ENCODE results near the gene SLC6A8. TPM values are rescaled to one million over a fixed set of nuclear protein-coding genes. Genes with fewer than 3 reads are reported as not detected.
"Not testable (repeated sequence)": the region's sequence is repeated elsewhere in the genome, so short reads cannot be mapped to it uniquely, and the experiment has no call there.

Gene SLC6A8
- total RNA-seq, 8 experiments from 2014 or later, result 8.9 to 55.9 (median 38.7) TPM

- in situ Hi-C loops (cut with MboI; ENCODE audit: low pct_unique_long_range_greater_than_20kb in 2 of 9, low sequenced_read_pairs in 9 of 9, unreplicated experiment in 9 of 9), result no loop called here
- Histone ChIP-seq H3K4me1 (replicated peaks in 1 of 2) (no peaks in the 10 kb centered on the region), H3K27ac (no peak overlapping the region), H3K4me3 (no peak overlapping the region)
- WGBS, 10 experiments, result 73 to 77% methylated on average over 6 to 9 of the region's 12 CpGs; no CpG with 5 or more reads in 8 of the 10 experiments
- no peak for ATAC-seq (replicated peaks in 6 of 8)
These were observed 14.0 kb downstream of the SLC6A8 start for GRCh38 chrX:153701706-153702105.

GRCh38 chrX:153702336-153703035, 14.8 kb downstream of the SLC6A8 start:
- in situ Hi-C loops (cut with MboI; ENCODE audit: low pct_unique_long_range_greater_than_20kb in 2 of 9, low sequenced_read_pairs in 9 of 9, unreplicated experiment in 9 of 9), result no loop called here
- 33 to 49% methylated on average over 3 to 10 of the region's 23 CpGs; no CpG with 5 or more reads in 8 of the 10 experiments for WGBS, 10 experiments
- ATAC-seq (replicated peaks in 6 of 8), result peak in 3 of 8 experiments; percentile 32 to 72 (median 52)

GRCh38 chrX:153703036-153703370, 15.3 kb downstream of the SLC6A8 start:
- Histone ChIP-seq H3K4me3 (no peak overlapping the region), H3K4me1 (replicated peaks in 1 of 2) (peaks cover under 1 to 1% of the 10 kb centered on the region in 2 donors), H3K27ac (no peak overlapping the region)
- ATAC-seq (replicated peaks in 6 of 8), result peak in 1 of 8 experiments; percentile 7
- no CpG with 5 or more reads among the region's 16 CpGs for WGBS, 10 experiments
- in situ Hi-C loops (cut with MboI; ENCODE audit: low pct_unique_long_range_greater_than_20kb in 2 of 9, low sequenced_read_pairs in 9 of 9, unreplicated experiment in 9 of 9), result no loop called here

More at GRCh38 chrX:153702336-153703035, 14.8 kb downstream of the SLC6A8 start:
- no peaks in the 10 kb centered on the region for H3K4me1 ChIP-seq (replicated peaks in 1 of 2)
- no peak overlapping the region for H3K4me3 ChIP-seq
- no peak overlapping the region for H3K27ac ChIP-seq

- Histone ChIP-seq H3K4me3 (no peak overlapping the region), H3K27ac (no peak overlapping the region), H3K4me1 (replicated peaks in 1 of 2) (peaks cover 8 to 9% of the 10 kb centered on the region in 2 donors)
- in situ Hi-C loops (cut with MboI; ENCODE audit: low pct_unique_long_range_greater_than_20kb in 2 of 9, low sequenced_read_pairs in 9 of 9, unreplicated experiment in 9 of 9), result no loop called here
- ATAC-seq (replicated peaks in 6 of 8), result no peak
- 20 to 63% methylated on average over 1 to 4 of the region's 18 CpGs; no CpG with 5 or more reads in 8 of the 10 experiments for WGBS, 10 experiments
These were observed 16.3 kb downstream of the SLC6A8 start for GRCh38 chrX:153704021-153704526.

GRCh38 chrX:153704631-153705402, 17.1 kb downstream of the SLC6A8 start:
- 70 to 80% methylated on average over 1 to 3 of the region's 12 CpGs; no CpG with 5 or more reads in 8 of the 10 experiments for WGBS, 10 experiments
- ATAC-seq (replicated peaks in 6 of 8); H3K4me3 ChIP-seq; H3K27ac ChIP-seq; in situ Hi-C loops (cut with MboI; ENCODE audit: low pct_unique_long_range_greater_than_20kb in 2 of 9, low sequenced_read_pairs in 9 of 9, unreplicated experiment in 9 of 9); H3K4me1 ChIP-seq (replicated peaks in 1 of 2): not testable (repeated sequence)

GRCh38 chrX:153705403-153706060, 17.8 kb downstream of the SLC6A8 start:
- H3K4me1 ChIP-seq (replicated peaks in 1 of 2); H3K27ac ChIP-seq; H3K4me3 ChIP-seq; in situ Hi-C loops (cut with MboI; ENCODE audit: low pct_unique_long_range_greater_than_20kb in 2 of 9, low sequenced_read_pairs in 9 of 9, unreplicated experiment in 9 of 9): not testable (repeated sequence)
- WGBS, 10 experiments, result 83% methylated on average over 3 of the region's 18 CpGs; no CpG with 5 or more reads in 9 of the 10 experiments
- peak in 1 of 8 experiments; percentile 4 for ATAC-seq (replicated peaks in 6 of 8)

GRCh38 chrX:153706799-153707198, 19.1 kb downstream of the SLC6A8 start:
- Histone ChIP-seq H3K4me3 (no peak overlapping the region), H3K27ac (no peak overlapping the region), H3K4me1 (replicated peaks in 1 of 2) (peaks cover 8 to 9% of the 10 kb centered on the region in 2 donors)
- ATAC-seq (replicated peaks in 6 of 8), result no peak
- no CpG with 5 or more reads among the region's 9 CpGs for WGBS, 10 experiments
- in situ Hi-C loops (cut with MboI; ENCODE audit: low pct_unique_long_range_greater_than_20kb in 2 of 9, low sequenced_read_pairs in 9 of 9, unreplicated experiment in 9 of 9), result no loop called here

- in situ Hi-C loops (cut with MboI; ENCODE audit: low pct_unique_long_range_greater_than_20kb in 2 of 9, low sequenced_read_pairs in 9 of 9, unreplicated experiment in 9 of 9), result no loop called here
- WGBS, 10 experiments, result 80 to 100% methylated on average over 1 of the region's 6 CpGs; no CpG with 5 or more reads in 8 of the 10 experiments
- no peak for ATAC-seq (replicated peaks in 6 of 8)
- no peak overlapping the region for H3K27ac ChIP-seq
- H3K4me1 ChIP-seq (replicated peaks in 1 of 2), result peaks cover 8 to 9% of the 10 kb centered on the region in 2 donors
- no peak overlapping the region for H3K4me3 ChIP-seq
These were observed 19.7 kb downstream of the SLC6A8 start for GRCh38 chrX:153707406-153707805.

- H3K4me1 ChIP-seq (replicated peaks in 1 of 2), result peaks cover 8 to 9% of the 10 kb centered on the region in 2 donors
- peak; percentile 95 to 98 (median 97) for ATAC-seq (replicated peaks in 6 of 8)
- in situ Hi-C loops (cut with MboI; ENCODE audit: low pct_unique_long_range_greater_than_20kb in 2 of 9, low sequenced_read_pairs in 9 of 9, unreplicated experiment in 9 of 9), result no loop called here
- H3K4me3 ChIP-seq, result no peak overlapping the region
- 0 to 21% (median 0%) methylated on average over 1 to 8 of the region's 13 CpGs; no CpG with 5 or more reads in 7 of the 10 experiments for WGBS, 10 experiments
- H3K27ac ChIP-seq, result peak overlapping the region; percentile 63 to 81
These were observed 20.7 kb downstream of the SLC6A8 start for GRCh38 chrX:153708415-153708814.

GRCh38 chrX:153709726-153710674, 22.3 kb downstream of the SLC6A8 start:
- Histone ChIP-seq H3K4me3 (no peak overlapping the region), H3K27ac (no peak overlapping the region), H3K4me1 (replicated peaks in 1 of 2) (peaks cover 8 to 9% of the 10 kb centered on the region in 2 donors)
- peak in 2 of 8 experiments; percentile 17 to 41 for ATAC-seq (replicated peaks in 6 of 8)
- 54 to 80% methylated on average over 1 to 4 of the region's 27 CpGs; no CpG with 5 or more reads in 8 of the 10 experiments for WGBS, 10 experiments
- in situ Hi-C loops (cut with MboI; ENCODE audit: low pct_unique_long_range_greater_than_20kb in 2 of 9, low sequenced_read_pairs in 9 of 9, unreplicated experiment in 9 of 9), result no loop called here

- 73 to 76% methylated on average over 3 of the region's 3 CpGs; no CpG with 5 or more reads in 8 of the 10 experiments for WGBS, 10 experiments
- ATAC-seq (replicated peaks in 6 of 8), result no peak
- Histone ChIP-seq H3K4me3 (no peak overlapping the region), H3K27ac (no peak overlapping the region), H3K4me1 (replicated peaks in 1 of 2) (no peaks in the 10 kb centered on the region)
- in situ Hi-C loops (cut with MboI; ENCODE audit: low pct_unique_long_range_greater_than_20kb in 2 of 9, low sequenced_read_pairs in 9 of 9, unreplicated experiment in 9 of 9), result no loop called here
These were observed 26.5 kb downstream of the SLC6A8 start for GRCh38 chrX:153714256-153714655.

GRCh38 chrX:153717445-153717844, 29.7 kb downstream of the SLC6A8 start:
- Histone ChIP-seq H3K27ac (no peak overlapping the region), H3K4me1 (replicated peaks in 1 of 2) (peaks cover 5 to 6% of the 10 kb centered on the region in 2 donors), H3K4me3 (no peak overlapping the region)
- 46 to 100% (median 79%) methylated on average over 2 to 6 of the region's 9 CpGs; no CpG with 5 or more reads in 6 of the 10 experiments for WGBS, 10 experiments
- ATAC-seq (replicated peaks in 6 of 8), result no peak
- in situ Hi-C loops (cut with MboI; ENCODE audit: low pct_unique_long_range_greater_than_20kb in 2 of 9, low sequenced_read_pairs in 9 of 9, unreplicated experiment in 9 of 9), result no loop called here

Measured in motor neuron (in vitro differentiated cells).